ENCODE data around the gene MAN2A1.
"Not testable (repeated sequence)": the region's sequence is repeated elsewhere in the genome, so short reads cannot be mapped to it uniquely, and the experiment has no call there.

MAN2A1 gene

DNA sequence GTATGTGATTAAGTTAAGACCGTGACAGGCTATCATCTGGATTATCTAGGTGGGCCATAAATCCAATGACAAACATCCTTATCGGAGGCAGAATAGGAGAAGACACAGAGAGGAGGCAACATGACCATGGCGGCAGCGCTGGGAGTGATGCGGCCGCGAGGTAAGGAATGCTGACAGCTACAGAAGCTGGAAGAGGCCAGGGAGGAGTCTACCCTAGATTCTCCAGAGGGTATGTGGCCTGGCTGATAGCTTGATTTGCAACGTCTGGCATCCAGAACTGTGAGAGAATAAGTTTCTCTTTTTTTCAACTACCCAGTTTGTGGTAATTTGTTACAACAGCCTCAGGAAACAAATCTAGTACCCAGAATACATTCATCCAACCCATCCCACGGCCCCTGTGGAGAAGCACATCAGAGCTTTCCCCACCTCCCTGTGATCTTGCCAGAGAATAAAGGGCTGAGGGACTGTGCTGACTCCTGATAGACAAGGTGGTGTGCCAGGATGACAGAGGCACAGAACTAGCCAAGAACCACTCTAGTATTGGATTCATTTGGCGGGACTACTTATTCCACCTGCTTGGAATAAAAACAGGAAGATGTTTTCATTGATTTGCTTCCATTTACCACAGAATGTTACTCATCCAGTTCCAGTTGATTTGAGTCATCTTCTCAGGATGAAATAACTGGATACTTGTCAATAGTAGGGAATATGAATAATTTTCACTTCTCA lies 187.4 kb downstream of the MAN2A1 start:
- no peak for DNase-seq

DNA sequence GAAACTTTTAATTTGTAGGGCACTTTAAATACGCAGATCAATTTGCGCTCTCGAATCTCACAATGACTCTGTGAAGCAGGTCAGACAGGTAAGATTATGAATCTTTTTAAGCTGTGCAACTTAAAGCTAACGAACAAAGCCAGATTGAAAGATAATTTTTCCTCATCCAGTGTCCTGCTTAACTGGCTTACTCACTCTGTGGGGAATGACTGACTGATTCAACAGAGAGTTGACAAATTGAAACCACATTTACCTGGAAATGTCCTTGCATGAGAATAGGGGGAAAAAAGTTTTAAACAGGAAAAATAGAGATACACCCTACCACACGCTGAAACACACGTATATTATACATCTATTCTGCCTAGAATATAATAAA lies 187.9 kb downstream of the MAN2A1 start:
- DNase-seq = no peak

DNA sequence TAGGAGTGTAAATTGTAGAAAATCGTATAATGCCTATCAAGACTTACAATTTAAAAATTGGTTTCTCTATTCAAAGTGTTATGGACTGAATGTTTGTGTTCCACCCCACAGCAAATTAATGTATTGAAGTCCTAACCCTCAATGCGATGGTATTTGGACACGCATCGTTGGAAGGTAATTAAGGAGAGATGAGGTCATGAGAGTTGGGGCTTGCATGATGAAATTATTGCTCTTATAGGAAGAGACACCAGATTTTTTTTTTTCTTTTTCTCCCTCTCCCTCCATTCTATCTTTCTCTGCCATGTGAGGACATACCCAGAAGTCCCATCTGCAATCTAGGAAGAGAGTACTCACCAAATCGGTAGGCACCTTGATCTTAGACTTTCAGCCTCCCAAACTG lies 189.2 kb downstream of the MAN2A1 start:
- no peak for DNase-seq

DNA sequence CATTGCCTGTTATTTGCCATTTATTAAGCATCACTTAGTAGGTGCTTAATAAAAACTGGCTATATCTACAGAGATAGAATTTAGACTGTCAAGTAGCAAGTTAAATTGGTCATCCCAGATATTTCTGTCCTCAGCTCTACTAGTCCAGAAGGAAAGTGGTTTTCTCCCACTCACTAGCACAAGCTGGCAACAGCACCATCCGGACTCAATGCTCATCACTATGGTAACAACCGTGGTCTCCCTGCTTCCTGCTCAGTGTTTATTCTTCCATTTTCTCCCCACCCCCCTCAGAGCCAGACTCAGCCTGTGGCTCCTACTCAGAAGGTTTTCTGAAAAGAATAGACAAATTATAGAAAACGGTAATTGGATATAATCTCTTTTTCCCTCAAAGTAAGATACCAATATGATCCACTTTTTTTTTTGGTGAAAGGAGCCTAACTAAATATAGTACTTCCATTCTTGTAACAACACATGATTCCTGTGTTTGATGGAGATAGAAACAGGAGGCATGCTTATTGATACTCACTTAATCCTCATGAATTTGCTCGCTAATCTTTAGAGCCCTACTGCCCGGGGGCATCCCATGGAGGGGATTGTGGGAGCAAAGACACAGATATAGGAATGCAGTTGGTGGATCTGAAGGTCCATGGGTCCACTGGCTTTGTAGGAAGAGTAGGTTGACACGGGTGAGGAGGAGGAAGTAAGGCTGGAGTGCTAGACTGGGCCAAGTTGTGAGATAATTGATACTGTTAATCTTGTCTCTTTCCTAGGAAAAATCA lies 191.4 kb downstream of the MAN2A1 start:
- no peak for DNase-seq

DNA sequence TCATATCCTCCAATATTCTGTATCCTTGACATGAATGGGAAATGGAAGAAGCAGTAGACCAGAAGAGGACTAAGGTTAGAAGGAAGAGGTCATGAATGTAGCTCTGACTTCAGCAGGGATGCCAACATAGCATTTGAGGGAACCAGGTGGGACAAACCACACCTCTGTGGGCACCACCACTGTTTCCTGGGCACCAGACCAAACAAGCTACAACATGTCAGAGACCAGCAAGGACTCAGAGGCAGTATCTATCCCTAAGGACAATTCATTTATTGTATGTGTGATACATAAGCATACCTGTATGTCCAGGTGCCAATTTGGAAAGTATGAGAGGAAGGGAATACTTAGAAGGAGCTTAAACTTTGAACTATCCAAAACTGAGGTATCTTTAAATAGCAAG lies 192.8 kb downstream of the MAN2A1 start:
- no peak for DNase-seq

DNA sequence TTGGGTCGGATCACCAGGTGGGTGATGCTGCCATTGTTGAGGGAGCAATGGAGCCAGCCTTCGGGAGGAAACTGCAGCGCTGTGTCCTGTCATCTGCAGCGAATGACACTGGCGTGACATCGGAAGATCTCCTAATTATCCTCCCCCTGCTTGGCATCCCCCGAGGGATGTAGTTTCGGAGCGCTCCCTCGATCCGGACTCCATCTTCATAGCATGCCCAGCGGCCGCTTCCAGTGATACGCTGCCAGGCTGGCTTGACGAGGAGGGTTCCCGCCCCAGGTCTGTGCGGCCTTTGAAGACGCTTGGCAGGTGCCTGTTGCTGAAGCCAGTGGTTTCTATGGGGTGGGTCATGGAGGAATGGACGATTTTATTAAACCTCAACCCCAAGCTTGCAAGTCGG lies 194.9 kb downstream of the MAN2A1 start:
- DNase-seq = no peak

DNA sequence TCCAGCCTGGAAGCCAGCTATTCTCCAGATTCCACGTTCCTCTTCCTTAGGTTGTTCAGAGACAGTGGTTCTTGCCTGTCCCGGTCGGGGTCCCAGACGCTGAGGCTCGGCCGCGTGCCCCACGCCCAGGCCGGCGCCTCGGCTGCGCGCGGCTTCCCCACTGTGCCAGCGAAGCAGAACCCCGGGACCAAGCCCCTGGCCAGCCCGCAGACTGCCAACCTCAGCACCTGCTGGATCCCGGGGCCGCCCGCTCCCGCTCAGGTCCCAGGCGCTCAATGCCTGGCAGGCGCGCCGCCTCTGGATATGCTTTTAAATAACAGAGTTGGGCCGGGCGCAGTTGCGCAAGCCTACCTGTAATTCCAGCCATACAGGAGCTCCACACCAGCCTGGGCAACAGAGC lies 195.5 kb downstream of the MAN2A1 start:
- no peak for DNase-seq

DNA sequence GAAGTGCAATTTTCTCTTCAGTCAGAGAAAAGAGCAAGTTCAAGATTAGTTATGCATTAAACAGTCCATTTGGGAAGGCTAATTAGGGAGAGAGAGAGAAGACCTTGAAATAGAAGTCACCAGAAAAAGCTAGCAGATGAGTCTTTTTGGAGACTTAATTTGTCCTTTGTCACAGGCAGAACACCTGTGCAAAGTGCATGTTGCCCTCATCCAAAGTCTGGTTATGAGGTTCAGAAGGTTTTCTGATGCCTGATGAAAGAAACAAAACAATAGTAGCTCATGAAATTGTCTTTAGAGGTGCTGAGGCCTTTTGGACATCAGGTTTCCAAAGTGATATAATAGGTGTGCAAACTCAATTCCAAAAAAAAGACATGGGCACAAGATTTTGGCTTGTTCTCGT lies 199.3 kb downstream of the MAN2A1 start:
- no peak for DNase-seq

DNA sequence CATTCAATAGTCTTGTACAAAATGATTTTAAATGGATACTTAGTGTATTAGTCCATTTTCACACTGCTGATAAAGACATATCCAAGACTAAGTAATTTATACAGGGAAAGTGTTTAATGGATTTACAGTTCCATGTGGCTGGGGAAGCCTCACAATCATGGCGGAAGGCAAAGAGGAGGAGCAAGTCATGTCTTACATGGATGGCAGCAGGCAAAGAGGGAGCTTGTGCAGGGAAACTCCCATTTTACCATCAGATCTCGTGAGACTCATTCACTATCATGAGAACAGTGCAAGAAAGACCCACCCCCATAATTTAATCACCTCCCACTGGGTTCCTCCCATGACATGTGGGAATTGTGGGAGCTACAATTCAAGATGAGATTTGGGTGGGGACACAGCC lies 203.5 kb downstream of the MAN2A1 start:
- not testable (repeated sequence) for DNase-seq

DNA sequence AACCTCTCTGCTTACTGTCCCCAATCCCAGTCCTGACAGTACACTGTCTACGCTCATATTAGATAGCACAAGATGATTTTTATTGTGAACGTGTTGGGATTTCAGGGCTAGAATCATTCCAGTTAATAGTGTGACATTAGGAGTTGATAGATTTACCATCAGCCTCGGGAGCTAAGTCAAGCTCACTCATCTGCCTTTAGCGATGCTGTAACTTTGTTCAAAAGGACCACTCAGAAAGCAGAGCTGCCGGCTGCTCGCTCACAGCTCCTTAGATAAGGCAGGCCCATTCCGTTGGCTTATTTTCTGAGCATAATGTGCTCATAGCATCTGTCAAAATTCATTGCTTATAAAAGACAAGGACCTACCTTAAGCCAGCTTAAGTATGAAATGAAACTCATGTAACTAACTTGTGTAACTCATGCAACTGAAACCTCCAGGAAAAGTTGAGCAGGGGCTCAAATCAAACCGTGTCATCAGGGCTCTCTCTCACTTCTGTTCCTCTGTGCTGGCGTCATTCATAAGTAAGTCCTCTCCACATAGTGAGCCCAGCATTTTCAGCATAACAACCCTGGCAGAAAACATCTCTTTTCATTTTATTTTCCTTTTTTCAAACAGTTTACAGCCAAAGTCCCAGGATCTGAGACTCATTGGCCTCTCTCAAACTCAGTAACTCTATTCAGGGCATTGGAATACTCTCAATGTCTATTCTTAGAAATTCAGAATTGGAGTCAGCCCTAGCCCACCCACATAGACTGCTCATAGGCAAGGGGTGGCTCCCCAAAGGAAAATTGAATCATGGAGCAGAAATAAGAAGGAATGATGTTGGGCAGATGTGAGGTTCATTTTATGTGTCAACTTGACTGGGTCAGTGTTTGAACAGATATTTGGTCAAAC lies 208.8 kb downstream of the MAN2A1 start:
- DNase-seq = no peak

DNA sequence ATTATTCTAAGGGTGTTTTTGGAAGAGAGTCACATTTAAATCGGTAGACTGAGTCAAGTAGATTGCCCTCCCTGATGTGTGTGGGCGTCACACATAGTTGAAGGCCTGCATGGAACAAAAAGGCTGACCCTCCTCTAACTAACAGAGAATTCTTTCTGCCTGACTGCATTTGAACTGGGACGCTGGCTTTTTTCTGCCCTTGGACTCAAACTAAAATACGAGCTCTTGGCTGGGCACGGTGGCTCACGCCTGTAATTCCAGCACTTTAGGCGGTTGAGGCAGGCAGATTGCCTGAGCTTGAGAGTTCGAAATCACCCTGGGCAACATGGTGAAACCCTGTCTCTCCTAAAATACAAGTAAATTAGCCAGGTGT lies 209.4 kb downstream of the MAN2A1 start:
- DNase-seq = no peak

DNA sequence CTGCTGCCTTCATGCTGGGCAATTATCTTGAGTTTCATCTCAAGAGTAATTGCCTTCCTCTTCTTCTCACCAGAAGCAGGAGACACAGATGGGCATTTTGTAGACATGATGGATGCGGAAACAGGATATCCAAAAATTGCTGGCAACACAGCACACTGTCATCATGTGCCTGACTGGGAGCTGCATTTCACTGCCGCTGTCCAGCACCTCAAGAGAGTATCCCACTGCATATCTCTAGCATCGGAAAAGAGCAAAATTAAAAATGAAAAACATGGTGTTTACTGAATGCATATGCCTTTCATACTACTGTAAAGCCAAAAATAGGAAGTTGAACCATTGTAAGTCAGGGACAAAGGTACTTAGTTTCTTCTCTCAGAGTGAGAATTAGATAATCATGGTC lies 210.7 kb downstream of the MAN2A1 start:
- no peak for DNase-seq

DNA sequence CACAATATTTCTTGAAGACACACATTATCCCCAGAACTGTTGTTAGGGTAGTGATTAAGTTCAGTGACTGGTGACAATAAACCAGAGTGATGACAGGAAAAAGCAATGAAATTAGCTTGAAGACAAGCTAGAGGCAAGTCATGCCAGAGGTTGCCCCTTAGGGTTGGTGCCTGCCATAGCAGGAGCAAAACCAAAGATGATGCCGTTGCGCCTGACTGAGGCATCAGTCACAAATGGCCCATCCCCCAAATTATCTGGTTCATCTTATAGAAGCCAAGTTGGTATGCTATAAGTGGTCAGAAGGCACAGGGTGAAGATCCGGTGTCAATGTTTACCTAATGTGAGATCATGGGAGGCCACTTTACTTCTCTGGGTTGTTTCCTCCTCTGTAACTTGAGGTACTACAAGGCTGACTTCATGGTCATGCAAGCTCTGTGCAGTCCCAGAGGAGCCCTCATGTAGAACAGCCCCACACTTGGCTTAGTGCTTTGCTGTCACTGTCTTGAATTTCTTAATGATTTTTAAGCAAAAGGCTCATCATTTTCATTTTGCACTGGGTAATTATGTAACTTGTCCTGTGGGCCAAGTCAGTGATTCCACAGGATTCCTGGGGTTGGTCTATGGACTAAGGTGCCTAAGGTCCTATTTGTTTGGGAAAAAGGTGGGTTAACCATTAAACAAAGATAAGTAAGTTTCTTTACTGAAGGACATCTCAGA lies 211.3 kb downstream of the MAN2A1 start:
- no peak for DNase-seq

DNA sequence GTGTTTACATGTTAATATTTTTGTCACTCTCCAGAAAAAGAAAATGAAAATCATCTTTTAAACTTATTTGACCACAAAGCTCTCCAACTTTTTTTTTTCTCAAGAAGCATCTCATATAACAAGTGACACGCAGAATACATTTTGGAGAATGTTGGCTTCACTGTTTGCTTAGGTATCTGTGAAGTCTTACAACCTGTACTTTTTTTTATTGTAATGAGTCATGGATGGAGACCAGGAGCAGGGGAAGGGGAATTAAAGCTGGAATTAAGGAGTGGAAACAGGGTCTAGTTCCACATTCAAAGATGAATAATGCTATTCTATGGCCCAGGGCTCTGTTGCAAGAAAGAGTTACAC lies 211.9 kb downstream of the MAN2A1 start:
- DNase-seq = no peak

DNA sequence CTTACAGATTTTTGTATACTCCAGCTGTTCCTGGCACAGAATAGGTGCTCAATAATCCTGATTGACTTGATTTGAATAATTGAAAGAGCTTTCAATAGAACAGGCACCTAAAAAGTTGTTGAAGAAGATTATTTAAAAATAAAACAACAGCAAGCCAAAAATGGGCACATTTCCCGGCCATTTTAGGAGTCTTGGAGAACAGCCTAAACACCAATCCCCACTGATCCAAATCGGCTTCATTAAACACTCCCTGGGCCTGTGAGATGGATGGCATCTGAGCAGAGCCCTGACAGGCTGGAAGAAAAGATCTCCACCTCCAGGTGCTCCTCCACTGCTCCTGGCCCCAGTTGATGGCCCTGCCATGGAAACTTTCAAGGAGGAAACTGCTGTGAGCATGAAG lies 213.3 kb downstream of the MAN2A1 start:
- DNase-seq = no peak

DNA sequence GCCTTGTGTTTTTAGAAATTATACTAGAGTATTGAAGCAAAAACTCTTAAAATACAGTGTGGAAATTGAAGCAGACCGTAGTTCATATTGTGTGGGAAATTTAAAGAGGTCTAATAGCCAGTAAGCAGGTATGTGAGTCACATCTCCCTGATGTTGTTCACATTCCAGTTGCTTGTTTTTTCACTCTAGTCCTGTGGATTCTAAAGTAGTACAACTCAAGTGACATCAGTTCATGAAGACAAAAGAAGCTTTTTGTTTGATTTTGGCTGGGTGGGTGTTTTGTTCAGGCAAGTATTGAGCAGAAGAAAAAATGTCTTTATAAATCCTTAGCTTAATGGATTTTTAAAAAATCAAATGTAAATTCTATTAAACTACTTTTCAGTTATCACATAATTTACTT lies 216.2 kb downstream of the MAN2A1 start:
- DNase-seq = no peak

DNA sequence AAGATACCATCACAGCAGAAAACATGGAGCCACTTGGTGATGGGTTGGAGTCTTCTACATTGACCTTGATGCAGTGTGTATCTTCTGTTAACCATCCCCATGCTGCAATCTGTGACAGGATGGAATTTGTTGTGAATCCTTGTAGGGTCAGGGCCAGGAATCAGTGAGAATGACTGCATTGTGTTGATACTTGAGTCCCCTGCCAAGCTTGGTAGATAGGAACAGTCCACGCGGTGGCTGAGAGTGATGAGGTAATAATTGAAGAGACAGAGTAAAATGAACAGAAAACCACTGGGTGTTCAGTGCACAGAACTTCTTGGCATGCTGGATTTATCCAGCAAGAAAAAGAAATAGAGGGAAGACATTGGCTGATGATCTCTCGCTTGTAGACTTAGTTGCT lies 217.5 kb downstream of the MAN2A1 start:
- DNase-seq = no peak

DNA sequence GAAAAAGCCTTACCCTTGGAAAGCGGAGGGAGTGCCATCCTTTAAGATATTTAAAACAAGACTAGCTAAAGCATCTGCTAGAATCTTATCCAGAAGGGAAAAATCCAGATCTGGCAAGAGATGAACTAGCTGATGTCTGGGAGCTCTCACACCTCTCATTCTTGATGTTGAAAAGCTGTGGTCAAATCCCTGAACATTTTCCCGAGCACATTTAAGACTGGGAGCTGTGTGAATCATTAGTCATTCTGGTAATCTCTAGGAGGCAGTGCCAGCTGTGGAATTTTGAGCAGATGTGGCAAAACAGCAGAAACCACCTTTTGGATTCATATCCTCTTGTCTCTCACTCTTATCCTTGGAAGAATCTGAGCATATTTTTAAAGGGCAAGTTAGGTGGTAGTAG lies 218.0 kb downstream of the MAN2A1 start:
- no peak for DNase-seq

DNA sequence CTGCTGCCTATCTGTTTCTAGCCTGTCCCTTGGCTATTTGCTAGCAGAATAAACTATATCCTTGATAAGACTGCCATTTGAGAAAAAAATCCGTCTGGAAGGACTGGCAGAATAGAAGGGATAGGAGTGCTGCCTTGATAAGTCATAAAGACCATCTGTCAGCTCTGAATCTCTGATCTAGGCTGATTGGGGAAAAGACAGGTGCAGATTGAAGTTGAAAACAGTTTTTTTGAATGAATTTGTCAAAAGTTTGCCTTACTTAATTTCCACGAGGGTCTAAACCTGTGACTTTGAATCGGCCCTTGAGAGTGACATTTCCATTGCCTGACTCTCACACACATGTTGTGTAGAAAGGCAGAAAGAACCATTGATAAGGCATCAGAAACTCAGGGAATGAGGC lies 218.6 kb downstream of the MAN2A1 start:
- no peak for DNase-seq

DNA sequence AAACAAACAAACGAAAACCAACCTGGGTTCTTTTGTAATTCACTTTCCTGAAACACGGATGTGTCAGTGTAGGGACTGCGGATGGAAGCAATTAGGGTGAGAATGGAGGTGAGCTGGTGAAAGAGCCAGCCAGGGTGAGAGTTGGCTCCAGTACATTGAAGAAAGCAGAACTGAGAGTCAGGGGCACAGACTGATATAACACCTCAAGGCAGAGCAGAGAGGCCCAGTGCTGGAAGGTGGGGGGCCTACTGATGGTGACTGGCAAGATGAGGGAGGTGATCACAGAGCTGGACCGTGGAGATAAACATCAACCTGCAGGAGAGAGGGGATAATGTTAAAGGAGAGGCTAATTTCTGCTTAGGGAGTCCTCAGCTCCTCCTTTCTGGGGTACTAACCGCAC lies 221.1 kb downstream of the MAN2A1 start:
- no peak for DNase-seq

DNA sequence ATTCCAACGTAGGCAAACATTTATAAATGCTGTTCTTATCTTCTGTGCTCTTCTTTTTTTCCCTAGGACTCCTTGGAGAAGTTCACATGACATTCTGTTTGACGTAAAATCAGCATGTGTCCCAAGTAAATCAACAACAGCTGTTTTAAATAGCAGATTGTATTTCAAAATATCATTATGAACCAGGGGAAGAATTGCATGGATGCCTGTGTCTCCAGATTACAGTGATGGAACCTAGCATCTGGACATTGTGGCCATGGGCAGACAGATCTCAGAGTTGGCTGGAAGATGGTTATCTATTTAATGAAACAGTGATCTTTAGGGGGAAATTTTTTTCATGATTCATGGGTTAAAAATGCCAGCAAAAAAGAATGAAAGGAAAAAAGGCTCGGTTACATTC lies 222.0 kb downstream of the MAN2A1 start:
- DNase-seq = no peak

DNA sequence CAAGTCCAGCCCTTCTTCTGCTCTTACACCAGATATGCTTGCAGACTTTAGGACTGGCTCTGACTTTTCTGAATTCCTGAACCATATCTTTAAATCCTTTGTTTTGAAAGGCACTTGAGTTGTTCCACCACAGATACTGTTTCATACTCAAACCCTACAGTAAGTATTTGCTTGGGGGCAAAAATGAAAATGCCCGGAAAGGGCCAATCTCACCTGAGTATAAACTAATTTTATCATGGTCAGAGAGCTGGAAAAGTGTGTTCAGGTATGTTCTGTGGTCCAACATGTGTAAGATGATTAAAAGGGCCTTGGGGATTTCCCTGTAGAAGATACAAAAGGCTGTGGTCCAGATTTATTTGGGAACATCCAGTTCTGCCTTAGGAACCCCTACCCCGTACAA lies 225.2 kb downstream of the MAN2A1 start:
- DNase-seq = no peak

DNA sequence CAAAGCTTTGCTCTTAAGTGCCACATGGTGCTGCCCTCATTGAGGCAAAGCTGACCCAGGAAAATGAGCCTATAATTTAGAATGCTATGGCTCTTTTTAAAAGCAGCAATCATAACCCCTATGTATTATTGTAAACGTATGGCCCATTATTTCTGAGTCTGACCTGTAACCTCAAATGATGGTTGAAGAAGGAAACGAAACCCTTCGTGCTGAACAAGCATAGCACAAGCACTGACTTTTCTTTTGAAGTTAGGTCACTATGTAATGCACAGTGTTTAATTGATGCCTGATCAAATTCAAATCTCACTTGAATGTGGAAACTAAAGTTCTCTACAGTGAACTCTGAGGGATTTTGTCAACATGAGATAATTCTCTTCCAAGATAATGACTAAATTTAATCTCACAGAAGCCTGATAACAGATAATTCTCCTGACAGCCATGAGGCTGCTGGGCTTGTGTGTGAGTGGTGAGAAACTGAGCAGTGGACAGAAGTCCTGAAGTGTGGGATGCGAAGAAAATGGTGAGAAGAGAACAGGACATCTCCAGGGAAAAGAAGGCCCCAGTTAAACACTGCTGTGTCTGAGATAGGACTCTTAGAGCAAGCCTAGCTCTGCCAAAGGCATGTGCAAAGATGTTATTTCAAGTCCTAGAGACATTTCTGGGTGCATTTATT lies 226.9 kb downstream of the MAN2A1 start:
- no peak for DNase-seq
